Sigmoid colon (tissue), 4 donors: ENCODE results near the gene PRG2.

Source experiments
- EP300 ChIP-seq, 4 donors: sonication (generic); formaldehyde crosslinking; IDR thresholded peaks; one replicate each; pipeline ENCODE4 v1.6.1; 2017; ENCODE audit warnings: antibody characterized with exemption in 4 of 4
- POLR2AphosphoS5 ChIP-seq, 4 donors: sonication (generic); formaldehyde crosslinking; IDR thresholded peaks; one replicate each; pipeline ENCODE4 v1.6.1; 2017; ENCODE audit warnings: antibody characterized with exemption in 4 of 4
- TF ChIP-seq, protein P1 (sequence below), 4 experiments: fragments of 450-650 bp in 3 of 4; fragments of 200-600 bp in 1 of 4; IDR thresholded peaks; one replicate each; pipeline ENCODE4 v1.5.1; 2016 to 2019; ENCODE audit warnings: antibody characterized with exemption in 4 of 4, mild to moderate bottlenecking in 3 of 4, moderate library complexity in 2 of 4

DNA sequence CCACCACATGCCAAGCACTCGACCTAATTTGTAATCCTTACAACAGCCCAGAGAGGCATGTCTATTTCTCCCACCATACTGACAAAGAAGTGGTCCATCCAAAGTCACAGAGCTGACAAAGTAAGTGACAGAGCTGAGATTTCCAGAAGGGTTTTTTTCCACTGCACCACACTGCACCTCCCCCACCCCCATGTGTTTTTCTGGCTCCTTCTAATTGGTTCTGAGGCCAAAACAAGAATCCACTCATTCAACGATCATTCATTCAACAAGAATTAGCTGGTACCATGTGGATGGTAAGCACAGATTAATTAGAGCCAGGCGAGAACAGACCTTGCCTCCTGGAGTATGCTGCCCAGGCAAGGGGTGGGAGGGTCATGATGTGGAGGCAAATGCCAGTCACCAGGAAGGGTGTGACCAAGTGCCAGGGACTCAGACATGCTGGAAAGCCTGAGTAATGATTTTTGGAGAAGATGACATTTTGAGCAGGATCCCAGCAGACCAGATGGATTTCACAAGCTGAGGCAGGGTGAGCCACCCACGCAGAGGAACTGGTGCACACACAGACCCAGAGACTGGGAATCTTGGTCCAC, 14.9 kb upstream of the PRG2 start:
- TF ChIP-seq POLR2AphosphoS5 (IDR thresholded peaks at IDR 0.05) (no peak), EP300 (IDR thresholded peaks at IDR 0.05) (no peak)
- TF ChIP-seq, protein P1, sequence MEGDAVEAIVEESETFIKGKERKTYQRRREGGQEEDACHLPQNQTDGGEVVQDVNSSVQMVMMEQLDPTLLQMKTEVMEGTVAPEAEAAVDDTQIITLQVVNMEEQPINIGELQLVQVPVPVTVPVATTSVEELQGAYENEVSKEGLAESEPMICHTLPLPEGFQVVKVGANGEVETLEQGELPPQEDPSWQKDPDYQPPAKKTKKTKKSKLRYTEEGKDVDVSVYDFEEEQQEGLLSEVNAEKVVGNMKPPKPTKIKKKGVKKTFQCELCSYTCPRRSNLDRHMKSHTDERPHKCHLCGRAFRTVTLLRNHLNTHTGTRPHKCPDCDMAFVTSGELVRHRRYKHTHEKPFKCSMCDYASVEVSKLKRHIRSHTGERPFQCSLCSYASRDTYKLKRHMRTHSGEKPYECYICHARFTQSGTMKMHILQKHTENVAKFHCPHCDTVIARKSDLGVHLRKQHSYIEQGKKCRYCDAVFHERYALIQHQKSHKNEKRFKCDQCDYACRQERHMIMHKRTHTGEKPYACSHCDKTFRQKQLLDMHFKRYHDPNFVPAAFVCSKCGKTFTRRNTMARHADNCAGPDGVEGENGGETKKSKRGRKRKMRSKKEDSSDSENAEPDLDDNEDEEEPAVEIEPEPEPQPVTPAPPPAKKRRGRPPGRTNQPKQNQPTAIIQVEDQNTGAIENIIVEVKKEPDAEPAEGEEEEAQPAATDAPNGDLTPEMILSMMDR (IDR thresholded peaks at IDR 0.05), result no peak
